K562 (cell line): Measurements from ENCODE around the gene NCOA6. TPM values are rescaled to one million over a fixed set of nuclear protein-coding genes. Genes with fewer than 3 reads are reported as not detected.

Experiments used
- JUNB ChIP-seq: fragments of 450-650 bp; formaldehyde crosslinking; conservative IDR thresholded peaks from 2 replicates; pipeline ENCODE4 v1.4.0; 2020; ENCODE audit warnings: mild to moderate bottlenecking
- KDM4B ChIP-seq, 2 experiments: fragments of 450-650 bp in 1 of 2; sonication (generic) in 1 of 2; IDR thresholded peaks; 2 replicates each; pipeline ENCODE4 v1.6.1; 2016 to 2017; ENCODE audit warnings: borderline replicate concordance in 2 of 2, antibody characterized with exemption in 1 of 2, low read depth in 1 of 2, mild to moderate bottlenecking in 1 of 2
- LCOR ChIP-seq: sonication (generic); formaldehyde crosslinking; IDR thresholded peaks from 2 replicates; pipeline ENCODE4 v1.8.0; 2022; ENCODE audit warnings: mild to moderate bottlenecking, missing genetic modification reagents
- NFATC3 ChIP-seq: fragments of 450-650 bp; IDR thresholded peaks from 2 replicates; pipeline ENCODE4 v1.6.1; 2017; ENCODE audit warnings: mild to moderate bottlenecking
- NFXL1 ChIP-seq: fragments of 450-650 bp; formaldehyde crosslinking; IDR thresholded peaks from 2 replicates; pipeline ENCODE4 v1.4.0; 2021; ENCODE audit warnings: mild to moderate bottlenecking
- SUPT5H ChIP-seq: fragments of 450-650 bp; IDR thresholded peaks from 2 replicates; pipeline ENCODE4 v1.6.1; 2016
- YY1 ChIP-seq, 3 experiments: IDR thresholded peaks; 2 replicates each; pipeline ENCODE4 v1.6.1; 2011; ENCODE audit warnings: low read length in 2 of 3, mild to moderate bottlenecking in 2 of 3, moderate library complexity in 2 of 3, borderline replicate concordance in 1 of 3, control low read depth in 1 of 3, low read depth in 1 of 3; ENCODE audit not compliant: insufficient read depth in 3 of 3, insufficient replicate concordance in 2 of 3, control insufficient read depth in 1 of 3, insufficient read length in 1 of 3; ENCODE audit errors: extremely low read depth in 1 of 3
- ZBTB26 ChIP-seq: fragments of 450-650 bp; formaldehyde crosslinking; IDR thresholded peaks from 2 replicates; pipeline ENCODE4 v1.4.0; 2022; ENCODE audit warnings: missing genetic modification characterization
- ZNF175 ChIP-seq: fragments of 200-800 bp; sonication (Bioruptor generic); IDR thresholded peaks from 2 replicates; pipeline ENCODE4 v1.6.1; 2016; ENCODE audit warnings: low read depth, mild to moderate bottlenecking, missing genetic modification characterization, missing compliant biosample characterization
- ZNF444 ChIP-seq: fragments of 250-450 bp; sonication (Bioruptor Pico); IDR thresholded peaks from 2 replicates; pipeline ENCODE4 v1.4.0; 2020; ENCODE audit warnings: mild to moderate bottlenecking, moderate library complexity
- polyA plus RNA-seq, 8 experiments: library from polyadenylated mRNA; depleted of rRNA in 4 of 8; stranded (reverse) in 5 of 8; unstranded in 3 of 8; fragments of >200 nt; fragmentation: Nextera tagmentation in 2 of 8; fragmentation: Illumina TruSeq in 1 of 8; extraction: Ambion mirVana in 2 of 8; extraction: Trizol in 1 of 8; gene quantifications; 2 replicates each; pipeline versions ENCODE4 v1.2.1 to v1.2.3, GENCODE V29; 2011 to 2014; ENCODE audit warnings: inconsistent platforms in 1 of 8, missing spikeins in 1 of 8
- total RNA-seq, 7 experiments: library from RNA; depleted of rRNA in 6 of 7; stranded (reverse); fragments of >200 nt in 6 of 7; fragmentation: Illumina TruSeq in 2 of 7; extraction: Trizol in 2 of 7; gene quantifications; 2 replicates each; pipeline versions ENCODE4 v1.2.1 to v1.2.3, GENCODE V29; 2011 to 2021; ENCODE audit warnings: low replicate concordance in 1 of 7
- TF ChIP-seq, protein P1 (sequence below): sonication (generic); formaldehyde crosslinking; IDR thresholded peaks from 2 replicates; pipeline ENCODE4 v1.8.0; 2022; ENCODE audit warnings: mild to moderate bottlenecking, missing genetic modification reagents

NCOA6 gene
- total and polyA plus RNA-seq, 9 of the 15 experiments (the other 6 are each of a cell fraction or from before 2014, with no cell fraction given): 6.1 to 25.0 (median 9.5) TPM

DNA sequence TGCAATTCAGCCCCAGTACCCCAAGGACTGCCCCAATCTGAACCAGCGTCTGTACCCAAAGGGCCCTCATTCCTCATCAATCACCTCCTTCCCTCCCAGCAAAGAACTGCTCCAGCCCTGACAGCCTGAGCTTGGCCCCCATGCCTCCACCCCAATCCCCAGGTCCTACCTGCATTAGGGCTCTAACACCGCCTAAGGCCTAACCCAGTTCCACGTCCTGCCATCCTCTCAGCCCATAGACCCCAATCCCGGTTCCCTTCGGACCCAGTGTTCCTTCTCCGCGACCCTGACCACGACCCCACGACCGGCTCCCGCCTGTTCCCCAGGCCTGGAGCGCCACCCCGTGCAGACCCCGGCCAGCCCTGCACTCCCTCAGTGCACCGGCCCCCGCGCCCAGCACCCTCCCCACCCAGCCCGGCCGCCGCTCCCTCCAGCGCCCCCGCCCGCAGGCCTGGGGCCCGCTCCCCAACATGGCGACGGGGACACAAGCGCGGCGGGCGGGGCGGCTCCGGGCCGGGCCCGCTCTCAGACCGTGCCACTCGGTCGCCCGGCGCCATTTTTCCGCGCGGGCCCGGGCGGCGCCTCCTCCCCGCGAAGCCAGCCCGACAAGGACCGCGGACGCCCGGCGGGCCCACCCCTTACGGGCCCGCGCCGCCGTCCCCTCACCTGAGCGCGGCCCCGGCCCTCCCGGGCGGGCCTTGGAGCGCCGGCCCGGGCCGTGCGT lies 483 bp downstream of the NCOA6 start (continued):
- TF ChIP-seq ZBTB26 (CRISPR knock-in tag) (no peak), ZNF444 (no peak), LCOR (no peak), YY1 (IDR thresholded peaks at IDR 0.05; ENCODE audit: borderline replicate concordance in 1 of 3, control insufficient read depth in 1 of 3, extremely low read depth in 1 of 3, insufficient read depth in 3 of 3, insufficient read length in 1 of 3, insufficient replicate concordance in 2 of 3, low read depth in 1 of 3, low read length in 2 of 3) (peak; percentile 69 to 97 (median 96)), KDM4B (IDR thresholded peaks at IDR 0.05; ENCODE audit: borderline replicate concordance in 2 of 2, low read depth in 1 of 2) (no peak), NFATC3 (no peak), ZNF175 (no peak), JUNB (CRISPR knock-in tag) (no peak), NFXL1 (CRISPR knock-in tag) (no peak), SUPT5H (no peak)
- TF ChIP-seq, protein P1, sequence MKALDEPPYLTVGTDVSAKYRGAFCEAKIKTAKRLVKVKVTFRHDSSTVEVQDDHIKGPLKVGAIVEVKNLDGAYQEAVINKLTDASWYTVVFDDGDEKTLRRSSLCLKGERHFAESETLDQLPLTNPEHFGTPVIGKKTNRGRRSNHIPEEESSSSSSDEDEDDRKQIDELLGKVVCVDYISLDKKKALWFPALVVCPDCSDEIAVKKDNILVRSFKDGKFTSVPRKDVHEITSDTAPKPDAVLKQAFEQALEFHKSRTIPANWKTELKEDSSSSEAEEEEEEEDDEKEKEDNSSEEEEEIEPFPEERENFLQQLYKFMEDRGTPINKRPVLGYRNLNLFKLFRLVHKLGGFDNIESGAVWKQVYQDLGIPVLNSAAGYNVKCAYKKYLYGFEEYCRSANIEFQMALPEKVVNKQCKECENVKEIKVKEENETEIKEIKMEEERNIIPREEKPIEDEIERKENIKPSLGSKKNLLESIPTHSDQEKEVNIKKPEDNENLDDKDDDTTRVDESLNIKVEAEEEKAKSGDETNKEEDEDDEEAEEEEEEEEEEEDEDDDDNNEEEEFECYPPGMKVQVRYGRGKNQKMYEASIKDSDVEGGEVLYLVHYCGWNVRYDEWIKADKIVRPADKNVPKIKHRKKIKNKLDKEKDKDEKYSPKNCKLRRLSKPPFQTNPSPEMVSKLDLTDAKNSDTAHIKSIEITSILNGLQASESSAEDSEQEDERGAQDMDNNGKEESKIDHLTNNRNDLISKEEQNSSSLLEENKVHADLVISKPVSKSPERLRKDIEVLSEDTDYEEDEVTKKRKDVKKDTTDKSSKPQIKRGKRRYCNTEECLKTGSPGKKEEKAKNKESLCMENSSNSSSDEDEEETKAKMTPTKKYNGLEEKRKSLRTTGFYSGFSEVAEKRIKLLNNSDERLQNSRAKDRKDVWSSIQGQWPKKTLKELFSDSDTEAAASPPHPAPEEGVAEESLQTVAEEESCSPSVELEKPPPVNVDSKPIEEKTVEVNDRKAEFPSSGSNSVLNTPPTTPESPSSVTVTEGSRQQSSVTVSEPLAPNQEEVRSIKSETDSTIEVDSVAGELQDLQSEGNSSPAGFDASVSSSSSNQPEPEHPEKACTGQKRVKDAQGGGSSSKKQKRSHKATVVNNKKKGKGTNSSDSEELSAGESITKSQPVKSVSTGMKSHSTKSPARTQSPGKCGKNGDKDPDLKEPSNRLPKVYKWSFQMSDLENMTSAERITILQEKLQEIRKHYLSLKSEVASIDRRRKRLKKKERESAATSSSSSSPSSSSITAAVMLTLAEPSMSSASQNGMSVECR: peak; percentile 70; the same call in 1 of the 2 replicates
